HG03442 (cell line): ENCODE results near the gene SEMA6A.

Experiments
- ATAC-seq: cut with Tn5 transposase; IDR thresholded peaks from one replicate; pipeline ENCODE4 v1.9.1; 2021; ENCODE audit warnings: mild to moderate bottlenecking, moderate library complexity; ENCODE audit not compliant: unreplicated experiment

The SEMA6A gene

DNA sequence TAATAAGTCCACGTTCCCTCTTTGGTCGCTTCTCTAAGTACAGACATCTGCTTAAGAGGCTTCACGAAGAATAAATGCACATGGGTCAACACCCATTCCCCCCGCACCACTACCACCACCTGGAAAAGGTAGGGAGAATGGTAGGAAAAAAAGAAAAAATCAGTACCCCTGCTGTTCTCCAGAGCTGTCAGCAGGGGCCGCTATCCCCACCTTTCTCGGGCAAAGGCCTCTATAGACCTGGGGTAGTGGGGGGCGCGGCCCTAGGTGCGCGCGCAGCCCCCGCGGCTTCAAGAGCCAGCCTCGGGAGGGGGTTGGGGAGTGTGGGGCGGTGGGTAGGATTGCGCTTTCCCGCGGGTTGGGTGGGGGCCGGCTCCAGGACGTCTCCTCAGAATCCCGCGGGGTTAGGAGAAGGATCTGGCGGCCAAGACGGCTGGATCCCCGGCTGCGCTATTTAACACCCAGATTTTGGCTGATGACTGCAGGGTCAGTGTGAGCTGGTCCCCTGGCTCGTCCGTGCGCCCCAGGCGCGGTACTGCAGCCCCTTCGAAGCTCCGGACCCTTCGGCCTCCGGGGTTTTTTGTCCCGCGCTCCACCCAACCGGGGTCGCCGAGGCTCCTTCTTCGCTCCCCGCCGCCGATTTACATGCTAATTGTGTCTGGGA, 1.6 kb upstream of the SEMA6A start:
- ATAC-seq: peak; percentile 31

- ATAC-seq: no peak
Measured at GRCh38 chr5:116575326-116576052, 866 bp upstream of the SEMA6A start.

DNA sequence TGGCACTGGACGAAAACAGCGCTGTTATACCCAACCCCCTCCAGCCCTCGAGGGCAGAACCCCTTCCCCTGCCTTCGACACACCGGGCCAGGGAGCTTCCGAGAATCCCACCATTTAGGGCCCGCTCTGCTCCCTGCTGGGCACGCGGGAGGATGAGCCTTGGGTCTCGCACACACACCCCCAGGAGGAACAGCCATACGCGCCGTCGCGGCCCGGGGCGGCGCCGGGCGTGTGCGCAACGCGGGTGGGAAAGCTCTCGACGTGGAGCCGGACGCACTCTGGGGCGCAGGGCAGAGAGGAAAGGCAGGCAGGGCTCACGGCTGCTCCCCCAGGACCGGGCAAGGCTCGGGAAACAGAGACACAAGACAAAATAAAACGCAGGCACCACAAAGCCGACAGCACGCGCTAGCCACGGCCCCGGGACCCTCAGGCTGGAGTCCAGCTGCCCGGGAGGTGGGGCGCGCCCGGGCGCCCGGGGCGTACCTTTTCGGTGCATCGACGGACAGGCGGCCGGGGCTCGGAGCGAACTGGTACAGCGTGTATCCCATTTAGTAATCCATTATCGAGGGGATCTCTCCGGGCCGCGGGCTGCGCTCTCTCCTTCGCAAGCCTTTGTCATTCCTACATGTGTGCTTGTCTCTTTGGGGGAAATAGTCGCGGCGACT, 789 bp downstream of the SEMA6A start:
- no peak for ATAC-seq

- no peak for ATAC-seq
Measured at GRCh38 chr5:116573279-116573701, 1.3 kb downstream of the SEMA6A start.

DNA sequence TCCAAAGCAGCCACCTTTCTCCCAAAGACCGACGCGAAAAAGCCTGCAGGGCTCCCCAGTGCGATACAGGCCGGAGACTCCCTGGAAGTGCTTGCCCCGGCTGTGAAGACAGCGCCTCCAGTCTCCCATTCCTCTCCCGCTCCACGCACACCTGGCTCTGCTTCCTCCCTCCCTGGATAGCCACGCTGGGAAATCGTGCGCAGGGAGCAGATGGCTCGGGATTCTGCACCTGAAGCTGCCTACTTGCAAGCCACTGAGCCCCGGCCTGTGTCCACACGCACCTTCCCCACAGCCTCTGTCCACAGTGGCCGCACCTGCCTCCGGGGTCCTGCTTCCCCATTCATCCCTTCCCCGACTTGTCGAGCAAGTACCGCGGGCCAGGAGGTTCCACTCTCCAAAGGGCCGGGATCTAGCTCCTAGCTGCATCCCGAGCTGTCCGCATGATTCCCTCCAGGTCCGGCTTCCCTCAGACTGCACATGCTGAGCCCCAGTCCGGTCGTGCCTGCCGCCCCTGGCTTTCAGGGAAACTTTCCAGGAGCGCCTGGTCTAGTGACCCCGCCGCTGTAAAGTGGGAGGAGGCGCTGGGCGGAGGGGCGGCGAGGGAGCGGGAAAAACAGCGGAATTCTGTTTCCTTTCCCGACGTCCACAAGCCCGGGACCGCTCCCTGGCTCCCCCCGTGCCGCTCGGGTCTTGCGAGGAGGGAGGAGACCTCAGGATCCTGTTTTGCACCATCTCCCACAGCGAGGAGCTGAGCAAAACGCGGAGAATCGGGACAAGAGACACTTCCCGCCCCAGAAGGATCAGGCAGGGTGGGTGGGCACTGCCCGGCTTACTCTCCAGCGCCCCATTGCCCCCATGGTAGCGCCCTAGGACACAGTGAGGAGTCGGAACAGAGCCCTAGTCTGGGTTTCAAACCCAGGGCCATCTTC, 2.0 kb downstream of the SEMA6A start:
- no peak for ATAC-seq

GRCh38 chr5:116571568-116572349, 2.9 kb downstream of the SEMA6A start:
- ATAC-seq: no peak

- ATAC-seq: peak; percentile 16
Measured at GRCh38 chr5:116569999-116570398, 4.6 kb downstream of the SEMA6A start.

- no peak for ATAC-seq
Measured at GRCh38 chr5:116567106-116567505, 7.5 kb downstream of the SEMA6A start.

GRCh38 chr5:116566251-116566650, 8.4 kb downstream of the SEMA6A start:
- peak; percentile 72 for ATAC-seq

DNA sequence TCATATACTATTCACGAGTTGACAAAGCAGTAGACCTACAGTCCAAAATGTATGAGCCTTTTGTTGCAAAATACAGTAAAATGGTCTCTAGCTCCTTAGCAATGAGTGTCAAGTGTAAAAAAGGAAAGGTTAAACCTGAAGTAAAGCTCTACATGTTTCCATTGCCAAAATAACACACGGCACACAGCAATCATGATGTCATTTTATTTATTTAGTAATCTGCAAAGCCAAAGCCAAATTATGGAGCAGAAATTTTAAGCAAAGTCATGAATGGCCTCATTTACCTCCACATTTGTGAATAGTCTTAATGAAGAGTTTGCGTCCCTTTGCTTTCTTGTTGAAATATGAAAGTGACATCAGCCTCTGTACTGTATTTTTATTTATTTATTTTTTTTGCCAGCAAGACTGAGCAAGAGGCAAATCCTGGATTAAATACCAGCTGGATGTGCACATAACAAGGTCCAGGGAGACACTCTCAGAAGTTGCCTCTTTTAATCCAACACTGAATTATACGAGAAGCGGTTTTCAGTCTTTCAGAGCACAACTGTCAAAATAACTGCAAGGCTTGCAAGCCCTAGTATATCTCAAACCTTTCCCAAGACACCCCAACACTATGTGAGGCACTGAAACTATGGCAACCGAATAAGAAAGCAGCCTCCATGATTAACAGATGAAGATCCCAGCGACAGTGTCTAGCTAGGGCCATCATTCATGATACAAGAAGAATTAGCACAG, 9.7 kb downstream of the SEMA6A start:
- ATAC-seq: no peak

DNA sequence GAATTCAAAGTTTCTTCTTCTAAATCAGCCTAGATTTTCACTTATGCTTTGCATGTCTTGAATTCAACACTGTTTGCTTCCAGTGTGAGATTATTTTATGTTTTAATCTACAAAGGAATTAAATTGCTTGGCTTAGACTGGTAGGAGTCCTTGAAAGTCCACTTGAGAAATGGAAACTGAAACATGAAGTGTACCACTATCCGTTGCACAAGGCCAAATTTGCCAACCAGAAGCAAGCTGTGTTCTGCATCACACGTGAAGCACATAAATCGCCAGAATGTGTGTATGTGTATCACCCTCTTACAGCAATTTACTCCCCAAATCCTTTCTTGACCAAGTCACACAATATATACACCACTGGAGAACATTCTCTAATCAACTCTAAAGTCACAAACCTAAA, 10.3 kb downstream of the SEMA6A start:
- ATAC-seq: no peak

DNA sequence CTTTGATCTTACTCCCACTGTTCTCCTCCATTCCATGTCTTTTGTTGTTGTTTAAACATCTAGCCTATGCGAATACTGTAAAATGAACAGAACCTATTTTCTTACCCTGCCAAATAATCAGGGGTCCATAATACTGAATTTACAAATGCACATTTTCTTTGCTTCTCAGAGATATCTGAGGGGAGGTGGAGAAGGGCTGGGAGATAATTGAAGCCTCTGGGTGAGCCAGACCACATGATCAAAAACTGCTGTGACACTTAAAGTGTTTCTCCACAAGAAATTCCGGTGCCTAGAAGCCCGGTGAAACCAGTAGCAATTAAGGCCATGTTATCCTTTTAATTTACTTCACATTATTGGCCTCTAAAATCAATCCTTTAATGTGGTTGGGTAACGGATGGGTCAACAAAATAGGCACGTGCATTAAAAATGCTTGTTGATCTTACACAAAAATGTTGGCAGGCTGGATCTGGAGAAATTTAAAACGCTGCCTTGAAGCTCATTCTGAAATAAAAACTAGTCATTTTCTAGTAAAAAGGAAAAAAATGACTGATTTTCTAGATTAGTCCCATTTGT, 10.8 kb downstream of the SEMA6A start:
- no peak for ATAC-seq

DNA sequence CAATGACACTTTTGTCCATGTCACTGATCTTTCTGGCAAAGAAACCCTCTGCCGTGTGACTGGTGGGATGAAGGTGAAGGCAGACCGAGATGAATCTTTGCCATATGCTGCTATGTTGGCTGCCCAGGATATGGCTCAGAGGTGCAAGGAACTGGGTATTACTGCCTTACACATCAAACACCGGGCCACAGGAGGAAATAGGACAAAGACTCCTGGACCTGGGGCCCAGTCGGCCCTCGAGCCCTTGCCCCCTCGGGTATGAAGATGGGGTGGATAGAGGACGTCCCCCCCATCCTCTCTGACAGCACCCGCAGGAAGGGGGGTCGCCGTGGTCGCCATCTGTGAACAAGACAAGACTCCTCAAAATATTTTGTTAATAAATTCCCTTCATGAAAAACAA, 12.0 kb downstream of the SEMA6A start:
- no peak for ATAC-seq

DNA sequence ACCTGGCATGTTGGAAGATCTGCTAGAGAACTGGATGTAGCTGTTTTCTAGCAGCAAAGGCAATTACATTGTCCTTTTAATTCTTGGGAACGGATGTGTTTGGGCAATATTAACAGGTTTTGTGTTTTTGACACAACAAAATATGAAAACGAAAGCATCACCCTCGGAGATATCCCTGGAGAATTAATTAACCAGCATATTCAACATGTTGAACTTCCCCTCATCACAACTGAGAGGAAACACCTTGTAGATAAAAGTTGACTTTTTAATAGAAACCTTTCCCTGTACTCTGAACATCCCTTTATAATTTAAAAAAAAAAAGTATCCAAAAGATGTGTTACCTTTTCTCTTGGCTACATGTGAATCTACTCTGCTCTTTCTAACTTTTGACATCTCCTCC, 13.0 kb downstream of the SEMA6A start:
- ATAC-seq: no peak

- no peak for ATAC-seq
Measured at GRCh38 chr5:116559673-116560164, 14.9 kb downstream of the SEMA6A start.

DNA sequence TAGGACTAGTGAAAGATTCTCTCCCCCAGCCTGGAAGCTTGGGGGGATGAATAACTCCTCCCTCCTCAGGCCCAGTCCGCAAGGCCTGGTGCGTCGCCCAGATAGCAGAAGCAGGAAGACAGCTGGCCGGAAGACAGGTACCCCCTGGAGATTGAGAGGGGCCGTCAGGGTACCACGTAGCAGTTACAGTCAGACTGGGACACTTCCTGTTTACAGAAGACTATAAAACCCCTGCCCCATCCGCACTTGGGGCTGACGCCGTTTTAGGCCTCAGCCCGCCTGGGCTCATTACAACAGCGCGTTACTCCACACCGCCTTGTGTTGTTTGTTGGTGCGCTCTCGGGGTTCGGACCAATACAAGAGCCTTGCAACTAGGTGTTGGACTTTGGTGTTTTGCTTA, 15.4 kb downstream of the SEMA6A start:
- no peak for ATAC-seq

- no peak for ATAC-seq
Measured at GRCh38 chr5:116557669-116558271, 16.9 kb downstream of the SEMA6A start.

DNA sequence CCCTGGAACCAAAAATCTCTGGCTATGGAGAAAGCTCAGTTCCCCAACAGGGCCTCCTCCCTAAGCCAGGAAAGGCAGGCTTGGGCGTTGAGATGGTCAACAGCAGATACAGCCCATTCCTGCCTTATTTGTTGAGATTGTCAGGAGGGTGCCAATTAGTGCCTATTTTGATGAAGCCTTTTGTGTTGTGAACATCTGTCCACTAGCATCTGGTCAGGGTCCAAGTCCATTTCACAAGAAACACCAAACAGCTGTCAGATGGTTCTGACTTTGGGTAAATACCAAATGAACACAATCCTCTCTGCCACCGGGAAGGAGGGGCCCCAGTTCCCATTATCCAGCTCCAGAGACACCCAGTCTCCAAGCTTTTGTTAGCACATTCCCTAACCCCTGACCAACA, 19.9 kb downstream of the SEMA6A start:
- ATAC-seq: no peak

DNA sequence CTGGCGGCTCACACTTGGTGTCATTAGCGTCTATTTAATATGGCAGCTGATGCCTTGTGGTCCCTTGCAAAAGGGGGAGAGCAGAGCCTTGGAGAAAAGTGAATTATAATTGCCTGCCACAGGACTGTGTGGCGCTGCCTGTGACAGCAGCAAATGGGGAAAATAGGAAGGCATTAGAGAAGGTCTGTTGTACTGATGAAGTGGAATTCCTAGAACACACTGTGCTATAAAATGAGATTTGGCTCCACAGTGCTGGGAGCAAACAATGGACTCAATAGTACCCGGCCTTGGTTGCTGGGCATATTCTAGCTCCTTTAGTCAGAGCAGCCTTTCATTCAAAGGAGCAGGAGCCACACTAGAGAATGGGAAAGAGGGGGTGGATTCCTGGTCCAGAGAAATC, 21.3 kb downstream of the SEMA6A start:
- ATAC-seq: no peak
